Upper lobe of right lung (tissue), 1 donor: ENCODE results near the gene MAML3. TPM values are rescaled to one million over a fixed set of nuclear protein-coding genes. Genes with fewer than 3 reads are reported as not detected.

Experiments
- ATAC-seq: fragments of 200-7000 bp; cut with Tn5 transposase; one replicate; pipeline ENCODE4 v1.9.1; 2020; ENCODE audit warnings: mild to moderate bottlenecking, moderate library complexity
- DNase-seq: peaks from one replicate; pipeline ENCODE4 v3.0.0-alpha.2; 2020
- H3K27ac ChIP-seq: fragments of 200-600 bp; one replicate; pipeline ENCODE4 v1.8.0; 2022
- H3K27me3 ChIP-seq: fragments of 200-600 bp; one replicate; pipeline ENCODE4 v1.8.0; 2022; ENCODE audit warnings: mild to moderate bottlenecking
- H3K36me3 ChIP-seq: fragments of 200-600 bp; one replicate; pipeline ENCODE4 v1.8.0; 2022
- H3K4me1 ChIP-seq: fragments of 200-600 bp; one replicate; pipeline ENCODE4 v1.8.0; 2022
- H3K4me3 ChIP-seq: fragments of 200-600 bp; one replicate; pipeline ENCODE4 v1.8.0; 2022; ENCODE audit warnings: mild to moderate bottlenecking
- H3K9me3 ChIP-seq: fragments of 200-600 bp; one replicate; pipeline ENCODE4 v1.8.0; 2022
- CTCF ChIP-seq: fragments of 200-600 bp; IDR thresholded peaks from one replicate; pipeline ENCODE4 v1.8.0; 2022; ENCODE audit warnings: antibody characterized with exemption
- intact Hi-C: fragments of 100-400 bp; cut with DNase I; formaldehyde crosslinking; loops from one replicate; pipeline ENCODE4 v1.11.0; 2022
- total RNA-seq: library from RNA; stranded (reverse); fragmentation: NEBNext Ultra II Directional; extraction: Animal tissue kit (Norgen Biotek cat#: 25700); gene quantifications from one replicate; pipeline ENCODE4 v1.2.1, GENCODE V29; 2021
- donor health status: DM: no; HTN: yes; CAD: no; lungs with severe emphysema.

The MAML3 gene
- total RNA-seq, 1 donor from 2014 or later: 13.1 TPM

- Histone ChIP-seq H3K4me1 (no peaks in the 10 kb centered on the region), H3K36me3 (no peaks in the 10 kb centered on the region), H3K9me3 (no peaks in the 10 kb centered on the region), H3K4me3 (no peak overlapping the region), H3K27me3 (no peaks in the 10 kb centered on the region), H3K27ac (no peak overlapping the region)
- TF ChIP-seq CTCF: no peak
- ATAC-seq (no peak), DNase-seq (no peak)
- intact Hi-C loops: no loop called here
Measured at GRCh38 chr4:140112576-140112975, 41.4 kb downstream of the MAML3 start.

GRCh38 chr4:140111256-140111655, 42.7 kb downstream of the MAML3 start:
- no peak overlapping the region for H3K4me3 ChIP-seq
- no peak for DNase-seq
- no peaks in the 10 kb centered on the region for H3K4me1 ChIP-seq
- intact Hi-C loops: no loop called here
- ATAC-seq: no peak
- no peaks in the 10 kb centered on the region for H3K9me3 ChIP-seq
- no peaks in the 10 kb centered on the region for H3K36me3 ChIP-seq
- H3K27ac ChIP-seq: no peak overlapping the region
- H3K27me3 ChIP-seq: no peaks in the 10 kb centered on the region
- no peak for TF ChIP-seq CTCF

GRCh38 chr4:140110542-140111215, 43.3 kb downstream of the MAML3 start:
- Histone ChIP-seq H3K4me1 (no peaks in the 10 kb centered on the region), H3K27ac (no peak overlapping the region), H3K27me3 (no peaks in the 10 kb centered on the region), H3K4me3 (no peak overlapping the region), H3K36me3 (no peaks in the 10 kb centered on the region), H3K9me3 (no peaks in the 10 kb centered on the region)
- no peak for TF ChIP-seq CTCF
- no peak for DNase-seq
- ATAC-seq: no peak
- intact Hi-C loops: no loop called here

GRCh38 chr4:140109737-140110136, 44.2 kb downstream of the MAML3 start:
- TF ChIP-seq CTCF: no peak
- DNase-seq (no peak), ATAC-seq (no peak)
- H3K27me3 ChIP-seq: no peaks in the 10 kb centered on the region
- no peak overlapping the region for H3K27ac ChIP-seq
- H3K4me3 ChIP-seq: no peak overlapping the region
- no peaks in the 10 kb centered on the region for H3K4me1 ChIP-seq
- H3K36me3 ChIP-seq: no peaks in the 10 kb centered on the region
- no peaks in the 10 kb centered on the region for H3K9me3 ChIP-seq
- intact Hi-C loops: no loop called here

- H3K9me3 ChIP-seq: no peaks in the 10 kb centered on the region
- no peak overlapping the region for H3K27ac ChIP-seq
- intact Hi-C loops: no loop called here
- H3K36me3 ChIP-seq: no peaks in the 10 kb centered on the region
- ATAC-seq (no peak), DNase-seq (no peak)
- no peak for TF ChIP-seq CTCF
- no peak overlapping the region for H3K4me3 ChIP-seq
- no peaks in the 10 kb centered on the region for H3K27me3 ChIP-seq
- no peaks in the 10 kb centered on the region for H3K4me1 ChIP-seq
Measured at GRCh38 chr4:140109292-140109691, 44.7 kb downstream of the MAML3 start.

GRCh38 chr4:140108713-140109230, 45.2 kb downstream of the MAML3 start:
- no peak overlapping the region for H3K27ac ChIP-seq
- intact Hi-C loops: no loop called here
- H3K9me3 ChIP-seq: no peaks in the 10 kb centered on the region
- DNase-seq: no peak
- no peak for ATAC-seq
- H3K4me3 ChIP-seq: no peak overlapping the region
- H3K36me3 ChIP-seq: no peaks in the 10 kb centered on the region
- H3K4me1 ChIP-seq: no peaks in the 10 kb centered on the region
- no peaks in the 10 kb centered on the region for H3K27me3 ChIP-seq
- no peak for TF ChIP-seq CTCF
